Measurements from ENCODE around the gene PDE7B.

DNA sequence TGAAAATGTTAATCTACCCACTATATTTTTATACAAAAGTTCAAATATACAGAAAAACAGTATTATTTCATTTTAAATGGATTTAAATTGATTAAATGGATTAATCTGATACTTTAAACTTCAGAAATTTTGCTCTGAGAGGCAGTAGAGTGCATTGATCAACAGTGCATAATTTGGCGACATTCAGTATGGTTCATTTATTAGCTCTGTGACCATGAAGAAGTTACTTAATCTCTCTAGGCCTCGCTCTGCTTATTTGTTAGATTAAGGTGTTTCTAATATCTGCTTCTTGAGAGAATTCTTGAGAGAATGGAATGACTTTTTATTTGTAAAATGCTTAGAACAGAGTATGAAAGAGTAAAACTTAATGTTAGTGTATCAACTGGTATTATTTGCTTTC is 8.9 kb downstream of the PDE7B start:
- TF ChIP-seq, protein P1, sequence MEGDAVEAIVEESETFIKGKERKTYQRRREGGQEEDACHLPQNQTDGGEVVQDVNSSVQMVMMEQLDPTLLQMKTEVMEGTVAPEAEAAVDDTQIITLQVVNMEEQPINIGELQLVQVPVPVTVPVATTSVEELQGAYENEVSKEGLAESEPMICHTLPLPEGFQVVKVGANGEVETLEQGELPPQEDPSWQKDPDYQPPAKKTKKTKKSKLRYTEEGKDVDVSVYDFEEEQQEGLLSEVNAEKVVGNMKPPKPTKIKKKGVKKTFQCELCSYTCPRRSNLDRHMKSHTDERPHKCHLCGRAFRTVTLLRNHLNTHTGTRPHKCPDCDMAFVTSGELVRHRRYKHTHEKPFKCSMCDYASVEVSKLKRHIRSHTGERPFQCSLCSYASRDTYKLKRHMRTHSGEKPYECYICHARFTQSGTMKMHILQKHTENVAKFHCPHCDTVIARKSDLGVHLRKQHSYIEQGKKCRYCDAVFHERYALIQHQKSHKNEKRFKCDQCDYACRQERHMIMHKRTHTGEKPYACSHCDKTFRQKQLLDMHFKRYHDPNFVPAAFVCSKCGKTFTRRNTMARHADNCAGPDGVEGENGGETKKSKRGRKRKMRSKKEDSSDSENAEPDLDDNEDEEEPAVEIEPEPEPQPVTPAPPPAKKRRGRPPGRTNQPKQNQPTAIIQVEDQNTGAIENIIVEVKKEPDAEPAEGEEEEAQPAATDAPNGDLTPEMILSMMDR (IDR thresholded peaks at IDR 0.05): no peak
- TF ChIP-seq SIN3A (IDR thresholded peaks at IDR 0.05; ENCODE audit: borderline replicate concordance, insufficient read depth, low read depth, low read length): no peak
- TF ChIP-seq, protein P2, sequence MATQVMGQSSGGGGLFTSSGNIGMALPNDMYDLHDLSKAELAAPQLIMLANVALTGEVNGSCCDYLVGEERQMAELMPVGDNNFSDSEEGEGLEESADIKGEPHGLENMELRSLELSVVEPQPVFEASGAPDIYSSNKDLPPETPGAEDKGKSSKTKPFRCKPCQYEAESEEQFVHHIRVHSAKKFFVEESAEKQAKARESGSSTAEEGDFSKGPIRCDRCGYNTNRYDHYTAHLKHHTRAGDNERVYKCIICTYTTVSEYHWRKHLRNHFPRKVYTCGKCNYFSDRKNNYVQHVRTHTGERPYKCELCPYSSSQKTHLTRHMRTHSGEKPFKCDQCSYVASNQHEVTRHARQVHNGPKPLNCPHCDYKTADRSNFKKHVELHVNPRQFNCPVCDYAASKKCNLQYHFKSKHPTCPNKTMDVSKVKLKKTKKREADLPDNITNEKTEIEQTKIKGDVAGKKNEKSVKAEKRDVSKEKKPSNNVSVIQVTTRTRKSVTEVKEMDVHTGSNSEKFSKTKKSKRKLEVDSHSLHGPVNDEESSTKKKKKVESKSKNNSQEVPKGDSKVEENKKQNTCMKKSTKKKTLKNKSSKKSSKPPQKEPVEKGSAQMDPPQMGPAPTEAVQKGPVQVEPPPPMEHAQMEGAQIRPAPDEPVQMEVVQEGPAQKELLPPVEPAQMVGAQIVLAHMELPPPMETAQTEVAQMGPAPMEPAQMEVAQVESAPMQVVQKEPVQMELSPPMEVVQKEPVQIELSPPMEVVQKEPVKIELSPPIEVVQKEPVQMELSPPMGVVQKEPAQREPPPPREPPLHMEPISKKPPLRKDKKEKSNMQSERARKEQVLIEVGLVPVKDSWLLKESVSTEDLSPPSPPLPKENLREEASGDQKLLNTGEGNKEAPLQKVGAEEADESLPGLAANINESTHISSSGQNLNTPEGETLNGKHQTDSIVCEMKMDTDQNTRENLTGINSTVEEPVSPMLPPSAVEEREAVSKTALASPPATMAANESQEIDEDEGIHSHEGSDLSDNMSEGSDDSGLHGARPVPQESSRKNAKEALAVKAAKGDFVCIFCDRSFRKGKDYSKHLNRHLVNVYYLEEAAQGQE (IDR thresholded peaks at IDR 0.05; ENCODE audit: insufficient read depth in 1 of 2, low read depth in 2 of 2, low read length in 1 of 2): no peak

Measured in Panc1 (cell line).